NCI-H2081 treated with DMSO at 0.1 percent for 48 hours (cell line): ENCODE results near the gene SSUH2.

ENCODE experiments used
- DNase-seq: peaks from one replicate; lab custom pipeline; 2025; lab: John Stamatoyannopoulos, UW

Gene SSUH2

GRCh38 chr3:8610951-8611350 lies 33.6 kb downstream of the SSUH2 start:
- DNase-seq: no peak

DNA sequence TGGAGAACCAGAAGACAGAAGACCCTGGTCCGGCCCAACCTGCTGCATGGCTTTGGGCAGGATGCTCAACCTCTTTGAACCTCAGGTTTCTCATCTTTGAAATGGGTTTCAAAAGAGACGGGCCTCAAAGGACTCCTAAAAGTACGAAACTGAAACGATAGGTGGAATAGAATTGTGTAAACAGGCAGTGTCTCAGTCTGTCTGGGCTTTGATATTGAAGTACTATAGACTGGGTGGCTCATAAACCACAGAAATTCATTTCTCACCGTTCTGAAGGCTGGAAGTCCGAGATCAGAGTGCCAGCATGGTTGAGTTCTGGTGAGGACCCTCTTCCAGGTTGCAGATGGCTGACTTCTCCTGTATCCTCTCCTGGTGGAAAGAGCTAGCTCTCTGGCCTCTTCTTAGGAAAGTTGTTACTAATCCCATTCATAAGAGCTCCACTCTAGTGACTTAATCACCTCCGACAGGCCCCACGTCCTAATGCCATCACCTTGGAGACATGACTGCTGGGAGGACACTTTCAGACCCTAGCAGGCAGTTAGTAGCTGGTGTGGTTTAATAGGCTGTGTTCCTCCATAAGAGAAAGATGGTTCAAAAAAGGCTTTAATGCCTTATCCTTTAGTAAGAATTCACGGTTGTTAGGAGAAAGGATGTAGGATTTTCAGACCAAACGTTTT lies 35.7 kb downstream of the SSUH2 start:
- DNase-seq: no peak

- no peak for DNase-seq
Measured at GRCh38 chr3:8608041-8608790, 36.4 kb downstream of the SSUH2 start.

DNA sequence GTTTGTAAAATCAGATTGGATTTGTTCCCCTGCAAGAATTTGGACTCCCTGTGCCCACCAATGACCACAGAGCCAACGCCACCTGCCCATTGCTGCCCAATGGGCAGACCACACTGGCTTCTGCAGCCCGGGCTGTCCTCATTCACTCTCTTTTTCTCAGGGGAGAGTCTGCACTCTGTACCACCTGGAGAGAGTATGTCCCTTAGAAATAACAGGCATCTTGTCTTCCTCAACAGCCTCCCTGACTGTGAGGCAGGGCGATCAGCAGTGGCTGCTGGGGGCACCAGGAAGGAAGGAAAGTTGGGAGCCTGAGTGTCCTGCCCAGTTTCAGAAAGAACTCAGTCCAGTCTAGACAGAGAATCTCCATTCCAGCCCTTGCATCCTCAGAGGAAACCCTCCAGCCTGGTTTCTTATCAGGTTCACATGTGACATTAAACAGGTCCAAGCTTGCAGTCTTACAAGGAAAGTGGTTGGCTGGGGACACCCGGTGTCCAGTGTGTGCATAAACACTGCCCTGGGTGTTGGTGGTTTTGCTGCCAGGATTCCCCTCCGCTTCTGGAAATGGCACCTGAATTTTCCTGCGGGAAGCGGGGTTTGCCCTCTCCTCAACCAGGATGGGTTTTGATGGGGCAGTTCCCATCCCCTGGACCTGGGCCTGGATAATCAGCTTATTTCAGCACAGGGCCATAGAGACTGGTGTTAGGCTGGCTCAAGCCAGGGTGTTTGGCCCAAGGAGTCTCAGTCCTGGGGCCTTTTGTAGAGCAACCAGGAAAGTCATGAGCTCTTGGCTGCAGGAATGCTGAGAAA lies 37.2 kb downstream of the SSUH2 start:
- DNase-seq: no peak

GRCh38 chr3:8606701-8607231 lies 37.8 kb downstream of the SSUH2 start:
- DNase-seq: no peak

GRCh38 chr3:8604988-8605387 lies 39.6 kb downstream of the SSUH2 start:
- no peak for DNase-seq

DNA sequence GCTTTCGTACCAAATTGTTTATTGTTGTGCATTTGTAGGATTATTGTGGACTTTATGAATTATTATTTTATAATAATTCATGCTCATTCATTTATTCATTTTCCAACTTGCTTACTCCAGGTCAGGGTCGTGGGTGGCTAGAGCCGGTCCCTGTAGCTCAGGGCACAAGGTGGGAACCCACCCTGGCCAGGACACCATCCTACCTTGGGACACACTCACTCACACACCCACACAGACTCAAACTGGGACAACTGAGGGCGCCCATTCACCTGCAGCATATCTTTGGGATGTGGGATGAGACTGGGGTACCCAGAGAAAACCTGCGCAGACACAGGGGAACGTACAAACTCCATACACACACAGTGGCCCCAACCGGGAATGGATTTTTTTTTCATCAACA lies 40.6 kb downstream of the SSUH2 start:
- no peak for DNase-seq

- no peak for DNase-seq
Measured at GRCh38 chr3:8603115-8603710, 41.4 kb downstream of the SSUH2 start.

- DNase-seq: no peak
Measured at GRCh38 chr3:8600457-8600856, 44.1 kb downstream of the SSUH2 start.

GRCh38 chr3:8599146-8599545 lies 45.5 kb downstream of the SSUH2 start:
- no peak for DNase-seq

DNA sequence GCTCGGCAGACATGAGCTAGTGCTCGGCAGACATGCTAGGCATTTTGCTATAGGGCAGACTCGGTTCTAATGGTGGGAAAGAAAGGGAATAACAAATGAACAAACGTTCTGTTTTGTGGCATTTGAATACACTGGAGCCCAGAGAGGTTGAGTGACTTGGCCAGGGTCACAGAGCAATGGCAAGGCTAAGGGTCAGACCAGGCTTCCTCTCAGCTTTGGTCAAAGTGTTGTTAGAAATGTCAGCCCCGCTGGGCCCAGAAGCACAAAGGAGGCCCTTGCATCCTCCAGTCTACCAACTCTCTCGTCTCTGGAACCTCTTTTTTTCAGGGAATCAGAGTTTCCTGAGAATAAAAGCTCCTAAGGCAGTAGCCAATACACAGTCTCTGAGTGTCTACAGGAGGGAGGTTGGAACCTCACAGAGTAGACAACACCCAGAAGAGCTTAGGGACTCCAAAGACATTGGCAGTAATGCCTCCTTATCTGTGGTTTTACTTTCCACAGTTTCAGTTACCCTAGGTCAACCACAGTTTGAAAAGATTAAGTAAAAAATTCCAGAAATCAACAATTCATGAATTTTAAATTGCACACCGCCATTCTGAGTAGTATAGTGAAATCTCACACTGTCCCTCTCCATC lies 47.3 kb downstream of the SSUH2 start:
- DNase-seq: no peak

DNA sequence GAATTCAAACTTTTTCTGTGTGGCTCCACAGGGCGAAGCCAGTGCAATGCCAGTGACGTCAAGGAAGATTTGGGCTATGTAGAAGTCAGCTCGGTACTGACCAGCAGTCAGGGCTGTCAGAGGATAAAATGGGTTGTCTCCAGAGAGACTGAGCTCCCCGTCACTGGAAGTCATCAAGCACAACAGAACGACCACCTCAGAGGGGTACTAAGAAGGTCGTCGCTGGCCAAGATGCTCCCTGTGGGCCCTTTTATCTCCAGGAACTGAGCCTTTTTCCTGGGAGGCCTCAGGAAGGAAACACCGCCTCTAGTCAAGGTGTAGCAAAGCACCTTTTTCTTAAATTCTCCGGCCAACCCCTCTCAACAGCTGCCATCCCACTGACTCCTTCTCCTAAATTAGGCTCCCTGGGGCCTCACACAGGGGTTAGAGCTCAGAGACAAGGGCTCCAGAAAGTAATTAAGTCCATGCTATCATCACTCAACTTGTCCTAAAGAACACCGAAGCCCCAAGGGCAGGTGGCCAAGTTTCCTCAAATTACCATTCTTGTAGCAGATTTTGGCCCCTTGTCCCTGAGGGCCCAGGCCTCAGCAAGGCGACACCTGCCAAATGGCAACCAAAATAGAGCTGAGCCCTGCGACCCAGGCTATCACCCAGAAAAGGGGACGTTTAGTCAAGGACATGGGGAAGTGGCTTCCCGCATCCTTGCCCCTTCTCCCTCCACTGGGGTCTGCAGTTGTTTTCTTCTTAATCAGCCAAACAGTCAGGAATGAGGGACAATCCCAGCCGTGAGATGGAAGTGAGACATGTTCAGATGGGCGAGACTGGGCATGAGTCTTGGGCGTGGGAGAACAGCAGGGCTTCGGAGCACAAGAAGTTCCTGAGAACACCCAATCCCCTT lies 48.0 kb downstream of the SSUH2 start:
- no peak for DNase-seq

DNA sequence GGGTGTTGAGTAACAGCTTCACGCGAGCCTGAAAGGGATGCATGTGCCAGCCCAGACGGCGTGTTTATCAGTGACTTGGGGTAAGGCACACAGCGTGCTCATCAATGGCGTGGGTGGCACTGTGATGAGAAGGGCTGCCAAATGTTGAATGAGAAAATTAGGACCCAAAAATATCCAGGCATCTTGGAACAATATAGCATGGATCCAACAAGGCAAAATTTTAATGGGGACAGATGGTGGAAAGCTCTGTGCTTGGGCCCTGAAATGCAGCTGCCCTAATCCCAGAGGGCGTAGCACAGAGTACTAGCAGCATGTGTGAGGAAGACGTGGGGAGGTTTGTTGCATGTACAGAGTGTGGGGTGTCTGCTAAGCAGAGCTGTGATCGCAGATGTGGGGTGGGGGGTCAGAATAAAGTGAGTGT lies 48.9 kb downstream of the SSUH2 start:
- no peak for DNase-seq

GRCh38 chr3:8595252-8595651 lies 49.3 kb downstream of the SSUH2 start:
- DNase-seq: no peak

GRCh38 chr3:8593021-8593827 lies 51.4 kb downstream of the SSUH2 start:
- DNase-seq: no peak

- no peak for DNase-seq
Measured at GRCh38 chr3:8589880-8590556, 54.6 kb downstream of the SSUH2 start.

GRCh38 chr3:8584661-8585060 lies 59.9 kb downstream of the SSUH2 start:
- DNase-seq: no peak

DNA sequence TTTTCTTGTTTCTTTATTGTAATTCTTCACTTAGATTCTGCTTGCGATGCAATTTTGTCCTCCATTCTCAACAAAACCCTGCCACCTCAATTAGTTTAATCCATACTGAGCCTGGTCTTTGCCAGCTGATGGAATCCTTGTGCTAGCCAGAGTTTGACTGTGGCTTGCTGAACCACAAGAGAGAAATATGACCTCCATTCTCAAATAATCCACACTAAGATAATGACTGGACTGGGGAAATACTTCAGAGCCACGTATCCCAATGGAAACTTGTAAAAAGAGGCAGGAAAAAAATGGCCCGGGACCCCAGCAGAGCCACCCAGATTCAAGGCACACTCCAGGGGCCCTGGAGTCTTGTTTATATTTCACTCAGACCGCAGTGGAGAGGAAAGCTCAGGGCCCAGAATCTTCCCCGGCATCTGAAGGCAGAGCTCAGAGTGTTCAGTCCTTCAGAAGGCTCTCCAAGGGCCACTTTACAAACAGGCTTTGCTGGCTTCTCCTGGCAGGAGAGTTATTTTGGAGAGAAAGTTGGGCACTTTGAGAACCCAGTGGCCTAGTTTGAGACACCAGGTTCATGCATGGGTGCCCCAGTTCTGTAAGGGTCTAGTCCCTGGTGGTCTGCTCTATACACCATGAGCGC lies 62.7 kb downstream of the SSUH2 start:
- no peak for DNase-seq

DNA sequence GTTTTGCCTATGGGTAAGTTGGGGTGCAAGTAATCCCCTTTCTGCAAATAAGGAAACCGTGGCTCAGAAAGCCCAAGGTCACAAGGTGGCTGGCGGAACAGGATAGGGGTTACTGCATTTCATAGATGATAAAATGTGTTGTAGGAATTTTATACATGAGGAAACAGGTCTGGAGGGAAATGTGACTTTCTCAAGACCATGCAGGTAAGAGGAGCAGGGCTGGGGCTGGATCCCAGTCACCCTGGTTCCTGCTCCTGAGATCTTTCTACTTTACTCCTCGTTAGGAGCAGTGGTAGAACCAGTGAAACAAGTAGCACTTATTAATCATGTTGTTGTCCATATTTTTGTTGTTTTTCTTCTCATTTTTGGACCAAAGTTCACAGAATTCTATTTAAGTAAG lies 63.2 kb downstream of the SSUH2 start:
- DNase-seq: no peak
